ENCODE measurements around the gene ASB2.

Gene ASB2

GRCh38 chr14:93929048-93929535 is 47.3 kb downstream of the ASB2 start:
- no peak for DNase-seq (ENCODE audit: low read depth, low spot score)

- DNase-seq (ENCODE audit: low read depth, low spot score): no peak
Measured at GRCh38 chr14:93928184-93929047, 48.0 kb downstream of the ASB2 start.

GRCh38 chr14:93927800-93928145 is 48.6 kb downstream of the ASB2 start:
- no peak for DNase-seq (ENCODE audit: low read depth, low spot score)

- DNase-seq (ENCODE audit: low read depth, low spot score): no peak
Measured at GRCh38 chr14:93926873-93927799, 49.2 kb downstream of the ASB2 start, which contains the start of gene FAM181A. Gene FAM181A (plus strand): TSS chr14:93927344. CDS start chr14:93928286, 942 bp downstream.

GRCh38 chr14:93926245-93926872 is 50.0 kb downstream of the ASB2 start:
- no peak for DNase-seq (ENCODE audit: low read depth, low spot score)

- DNase-seq (ENCODE audit: low read depth, low spot score): no peak
Measured at GRCh38 chr14:93925374-93925895, 50.9 kb downstream of the ASB2 start.

- DNase-seq (ENCODE audit: low read depth, low spot score): no peak
Measured at GRCh38 chr14:93924592-93925355, 51.6 kb downstream of the ASB2 start.

- DNase-seq (ENCODE audit: low read depth, low spot score): no peak
Measured at GRCh38 chr14:93923626-93924025, 52.7 kb downstream of the ASB2 start.

- no peak for DNase-seq (ENCODE audit: low read depth, low spot score)
Measured at GRCh38 chr14:93921001-93921806, 55.2 kb downstream of the ASB2 start.

GRCh38 chr14:93917141-93917540 is 59.2 kb downstream of the ASB2 start:
- no peak for DNase-seq (ENCODE audit: low read depth, low spot score)

GRCh38 chr14:93916498-93916897 is 59.9 kb downstream of the ASB2 start:
- DNase-seq (ENCODE audit: low read depth, low spot score): no peak

- DNase-seq (ENCODE audit: low read depth, low spot score): no peak
Measured at GRCh38 chr14:93915800-93916199, 60.6 kb downstream of the ASB2 start.

- DNase-seq (ENCODE audit: low read depth, low spot score): no peak
Measured at GRCh38 chr14:93915070-93915705, 61.2 kb downstream of the ASB2 start.

GRCh38 chr14:93914278-93914677 is 62.1 kb downstream of the ASB2 start:
- no peak for DNase-seq (ENCODE audit: low read depth, low spot score)

- DNase-seq (ENCODE audit: low read depth, low spot score): no peak
Measured at GRCh38 chr14:93912782-93913181, 63.6 kb downstream of the ASB2 start.

- DNase-seq (ENCODE audit: low read depth, low spot score): no peak
Measured at GRCh38 chr14:93911975-93912615, 64.3 kb downstream of the ASB2 start.

GRCh38 chr14:93909429-93910128 is 66.8 kb downstream of the ASB2 start:
- no peak for DNase-seq (ENCODE audit: low read depth, low spot score)
